Measurements from ENCODE around the gene CYB5R2. TPM values are rescaled to one million over a fixed set of nuclear protein-coding genes. Genes with fewer than 3 reads are reported as not detected.

Gene CYB5R2
- polyA plus RNA-seq, 4 donors = 11.7 to 31.0 (median 27.5) TPM

- DNase-seq (ENCODE audit: low read depth in 4 of 4, low spot score in 3 of 4) = no peak
Measured at GRCh38 chr11:7639643-7640025, 33.7 kb downstream of the CYB5R2 start.

GRCh38 chr11:7638710-7639642 is 34.3 kb downstream of the CYB5R2 start:
- DNase-seq (ENCODE audit: low read depth in 4 of 4, low spot score in 3 of 4) = no peak

- no peak for DNase-seq (ENCODE audit: low read depth in 4 of 4, low spot score in 3 of 4)
Measured at GRCh38 chr11:7637447-7638157, 35.7 kb downstream of the CYB5R2 start.

- DNase-seq (ENCODE audit: low read depth in 4 of 4, low spot score in 3 of 4) = no peak
Measured at GRCh38 chr11:7636350-7636749, 37.0 kb downstream of the CYB5R2 start.

DNA sequence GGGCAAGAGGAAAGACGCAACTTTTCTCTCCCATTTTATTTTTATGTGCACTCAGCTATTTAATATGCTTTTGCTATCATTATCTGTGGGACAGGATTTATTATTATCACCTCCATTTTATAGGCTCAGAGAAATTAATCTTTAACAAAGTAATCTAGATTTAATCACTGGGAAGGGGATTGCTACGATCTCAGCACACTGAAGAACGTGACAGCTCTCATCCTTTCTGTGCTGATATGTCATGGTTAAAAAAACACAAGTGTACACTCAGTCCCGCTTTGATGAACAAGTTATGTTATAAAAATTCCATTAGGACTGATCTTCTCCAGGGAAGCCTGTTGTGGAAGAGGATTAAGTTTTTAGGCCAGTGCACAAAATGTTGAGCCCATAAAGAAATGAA is 37.6 kb downstream of the CYB5R2 start:
- DNase-seq (ENCODE audit: low read depth in 4 of 4, low spot score in 3 of 4) = no peak

GRCh38 chr11:7635137-7635536 is 38.2 kb downstream of the CYB5R2 start:
- no peak for DNase-seq (ENCODE audit: low read depth in 4 of 4, low spot score in 3 of 4)

DNA sequence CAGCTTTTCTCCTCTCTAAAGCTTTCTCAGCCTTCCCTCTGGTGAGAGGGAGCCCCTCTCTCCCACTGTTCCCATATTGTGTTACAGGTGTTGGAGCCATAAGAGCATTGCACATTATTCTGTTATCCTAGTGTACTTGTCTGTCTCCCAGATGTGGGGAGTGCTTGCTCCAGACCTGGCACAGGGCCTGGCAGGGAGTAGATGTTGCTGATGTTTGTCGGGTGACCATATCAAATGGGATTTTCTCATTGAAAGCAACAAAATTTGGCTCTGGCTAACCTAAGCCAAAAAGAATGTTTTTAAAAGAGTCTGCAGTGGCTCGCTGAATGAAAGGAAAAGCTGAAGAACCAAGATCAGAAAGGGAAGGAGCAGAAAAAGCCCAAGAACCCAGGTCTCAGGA is 41.1 kb downstream of the CYB5R2 start:
- no peak for DNase-seq (ENCODE audit: low read depth in 4 of 4, low spot score in 3 of 4)

GRCh38 chr11:7630002-7630401 is 43.3 kb downstream of the CYB5R2 start:
- DNase-seq (ENCODE audit: low read depth in 4 of 4, low spot score in 3 of 4) = no peak

- DNase-seq (ENCODE audit: low read depth in 4 of 4, low spot score in 3 of 4) = no peak
Measured at GRCh38 chr11:7628660-7629059, 44.6 kb downstream of the CYB5R2 start.

- DNase-seq (ENCODE audit: low read depth in 4 of 4, low spot score in 3 of 4) = no peak
Measured at GRCh38 chr11:7622721-7623120, 50.6 kb downstream of the CYB5R2 start.

DNA sequence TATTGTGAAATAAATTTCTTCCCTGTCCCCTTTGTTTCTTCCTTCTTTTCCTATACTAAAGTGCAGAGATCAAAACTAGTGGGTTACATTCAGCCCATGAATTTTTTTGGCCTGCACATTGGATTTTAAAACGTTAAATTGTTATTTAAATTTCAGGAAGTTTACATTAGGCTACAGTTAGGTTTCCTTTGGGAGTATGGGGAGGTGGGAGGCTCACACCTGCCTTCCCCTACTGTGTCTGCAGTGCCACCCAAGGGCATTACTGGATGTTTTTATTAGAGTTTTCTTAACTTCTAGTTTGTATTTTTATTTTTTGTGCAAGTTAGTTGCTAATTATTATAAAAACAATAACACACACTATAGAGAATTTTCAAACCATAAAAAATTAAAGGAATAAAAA is 51.7 kb downstream of the CYB5R2 start:
- DNase-seq (ENCODE audit: low read depth in 4 of 4, low spot score in 3 of 4) = no peak

GRCh38 chr11:7621090-7621489 is 52.2 kb downstream of the CYB5R2 start:
- DNase-seq (ENCODE audit: low read depth in 4 of 4, low spot score in 3 of 4) = no peak

DNA sequence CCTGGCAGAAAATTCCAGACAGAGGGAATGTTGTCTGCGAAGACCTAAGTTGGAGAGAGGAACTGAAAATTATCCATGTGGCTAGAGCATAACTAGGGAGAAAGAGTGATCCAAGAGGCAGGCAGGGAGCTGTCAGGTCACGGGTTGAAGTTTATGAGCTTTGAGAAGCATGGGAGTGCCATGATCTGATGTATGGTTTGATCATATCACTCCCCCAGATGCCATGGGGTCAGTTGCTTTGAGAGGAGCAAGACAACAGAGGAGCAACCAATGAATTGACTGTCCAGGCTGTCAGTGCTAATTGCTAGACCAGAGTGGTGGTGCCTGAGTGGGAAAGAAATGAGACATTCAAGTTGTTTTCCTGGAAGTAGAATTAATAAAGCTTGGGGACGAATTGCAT is 54.0 kb downstream of the CYB5R2 start:
- no peak for DNase-seq (ENCODE audit: low read depth in 4 of 4, low spot score in 3 of 4)

DNA sequence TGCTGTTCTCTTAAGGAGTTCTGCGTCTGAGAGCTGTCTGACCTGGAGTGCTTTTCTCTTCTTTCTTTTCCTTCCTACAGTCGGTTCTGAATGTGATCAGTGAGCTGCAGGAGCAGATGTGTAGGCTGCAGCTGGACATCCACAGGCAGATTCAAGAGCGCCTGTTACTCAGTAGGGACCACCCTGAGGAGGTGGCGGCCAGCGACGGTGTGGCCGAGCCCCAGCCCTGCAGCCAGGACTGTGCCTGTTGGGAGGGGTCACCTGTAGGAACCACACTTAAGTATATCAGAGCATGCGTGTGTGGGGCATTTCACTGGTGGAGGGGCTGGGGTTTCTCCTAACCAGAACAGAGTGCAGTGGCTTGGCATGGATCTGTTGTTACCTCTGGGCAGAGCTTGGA is 56.3 kb downstream of the CYB5R2 start:
- no peak for DNase-seq (ENCODE audit: low read depth in 4 of 4, low spot score in 3 of 4)

Other genes with a start within 250 kb of the CYB5R2 start
- gene OLFML1, start 188.0 kb downstream of the CYB5R2 start, polyA plus RNA-seq (ENCODE audit: insufficient read length in 4 of 4) = 100 to 1,000 TPM in 1 of 4 donors, 10 to 100 TPM in 3; 31.5 to 220 (median 47.8) TPM
- 10 to 100 TPM; 10.1 to 78.7 (median 59.0) TPM for gene PPFIBP2, start 159.5 kb downstream of the CYB5R2 start, polyA plus RNA-seq (ENCODE audit: insufficient read length in 4 of 4)
- 1 to 10 TPM in 3 of 4 donors, not detected in 1; 4.6 to 7.7 (median 6.1) TPM for gene OVCH2, start 33.0 kb upstream of the CYB5R2 start, polyA plus RNA-seq (ENCODE audit: insufficient read length in 4 of 4)
- gene OR5P2, start 123.4 kb upstream of the CYB5R2 start, polyA plus RNA-seq (ENCODE audit: insufficient read length in 4 of 4) = not detected
- gene OR5P3, start 157.3 kb upstream of the CYB5R2 start, polyA plus RNA-seq (ENCODE audit: insufficient read length in 4 of 4) = not detected